HEK293T (cell line): Measurements from ENCODE around the gene OTX2.

Source experiments
- BHLHE40 ChIP-seq: fragments of 450-650 bp; IDR thresholded peaks from 2 replicates; pipeline ENCODE4 v1.6.1; 2016; ENCODE audit warnings: mild to moderate bottlenecking, moderate library complexity, borderline replicate concordance
- CTBP1 ChIP-seq: fragments of 450-650 bp; IDR thresholded peaks from 2 replicates; pipeline ENCODE4 v1.6.1; 2016; ENCODE audit warnings: borderline replicate concordance
- ELF4 ChIP-seq: fragments of 450-650 bp; IDR thresholded peaks from 2 replicates; pipeline ENCODE4 v1.6.1; 2017; ENCODE audit warnings: antibody characterized with exemption
- FOXK2 ChIP-seq: fragments of 450-650 bp; IDR thresholded peaks from 2 replicates; pipeline ENCODE4 v1.6.1; 2016; ENCODE audit warnings: mild to moderate bottlenecking
- FOXM1 ChIP-seq: fragments of 450-650 bp; IDR thresholded peaks from 2 replicates; pipeline ENCODE4 v1.6.1; 2017; ENCODE audit warnings: mild to moderate bottlenecking, borderline replicate concordance
- L3MBTL2 ChIP-seq: fragments of 450-650 bp; conservative IDR thresholded peaks from 2 replicates; pipeline ENCODE4 v1.6.1; 2016; ENCODE audit warnings: mild to moderate bottlenecking
- SP1 ChIP-seq: fragments of 450-650 bp; IDR thresholded peaks from 2 replicates; pipeline ENCODE4 v1.6.1; 2017
- TARDBP ChIP-seq: fragments of 450-650 bp; IDR thresholded peaks from 2 replicates; pipeline ENCODE4 v1.6.1; 2016
- ZNF384 ChIP-seq: fragments of 450-650 bp; IDR thresholded peaks from 2 replicates; pipeline ENCODE4 v1.6.1; 2016

GRCh38 chr14:56759633-56760032 is 50.6 kb downstream of the OTX2 start:
- TF ChIP-seq FOXK2, result no peak
- no peak for TF ChIP-seq SP1
- TF ChIP-seq ZNF384, result no peak
- TF ChIP-seq TARDBP, result no peak
- no peak for TF ChIP-seq FOXM1
- no peak for TF ChIP-seq L3MBTL2
- no peak for TF ChIP-seq BHLHE40
- TF ChIP-seq ELF4, result no peak
- TF ChIP-seq CTBP1, result no peak
